Kidney tubule cell (primary cell): Measurements from ENCODE around the gene CD44.

Source experiments
- DNase-seq: peaks from one replicate; pipeline ENCODE4 v3.0.0-alpha.2; 2018; ENCODE audit warnings: low spot score

The CD44 gene

DNA sequence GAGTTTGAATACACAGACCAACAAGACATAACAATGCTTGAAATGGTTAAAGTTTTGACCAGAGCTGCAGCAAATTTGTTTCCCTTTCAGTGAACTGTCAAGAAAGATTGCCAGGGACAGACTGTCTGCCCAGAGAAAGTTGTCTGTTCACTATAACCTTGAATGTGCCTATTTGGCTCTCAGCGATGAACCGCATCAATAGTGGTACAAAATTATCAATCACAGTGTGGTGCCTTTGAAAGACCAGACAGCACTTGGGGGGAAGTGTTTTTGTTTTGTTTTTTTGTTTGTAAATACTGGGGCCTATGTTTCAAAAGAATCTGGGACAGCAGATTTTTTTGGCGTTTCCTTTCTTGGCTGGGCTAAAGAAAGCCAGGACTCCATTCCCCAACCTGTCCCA is 123.1 kb downstream of the CD44 start:
- no peak for DNase-seq

DNA sequence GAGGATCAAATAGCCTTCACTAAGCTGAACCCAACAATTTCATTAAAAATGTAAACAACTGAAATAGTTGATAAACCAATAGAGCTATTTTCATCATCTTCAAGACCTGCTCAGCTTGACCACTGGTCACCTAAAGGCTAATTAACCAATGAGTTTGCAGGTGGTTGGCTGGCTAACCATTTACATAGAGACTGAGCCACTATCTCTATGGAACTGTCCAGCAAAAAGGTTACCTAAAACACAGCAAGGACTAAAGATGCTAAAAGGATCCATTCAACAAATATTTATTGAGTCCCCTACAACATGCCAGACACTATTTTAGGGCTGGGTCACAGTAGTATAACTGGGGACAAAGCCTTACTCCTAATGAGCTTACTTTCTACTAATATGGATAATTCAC is 123.8 kb downstream of the CD44 start:
- no peak for DNase-seq

DNA sequence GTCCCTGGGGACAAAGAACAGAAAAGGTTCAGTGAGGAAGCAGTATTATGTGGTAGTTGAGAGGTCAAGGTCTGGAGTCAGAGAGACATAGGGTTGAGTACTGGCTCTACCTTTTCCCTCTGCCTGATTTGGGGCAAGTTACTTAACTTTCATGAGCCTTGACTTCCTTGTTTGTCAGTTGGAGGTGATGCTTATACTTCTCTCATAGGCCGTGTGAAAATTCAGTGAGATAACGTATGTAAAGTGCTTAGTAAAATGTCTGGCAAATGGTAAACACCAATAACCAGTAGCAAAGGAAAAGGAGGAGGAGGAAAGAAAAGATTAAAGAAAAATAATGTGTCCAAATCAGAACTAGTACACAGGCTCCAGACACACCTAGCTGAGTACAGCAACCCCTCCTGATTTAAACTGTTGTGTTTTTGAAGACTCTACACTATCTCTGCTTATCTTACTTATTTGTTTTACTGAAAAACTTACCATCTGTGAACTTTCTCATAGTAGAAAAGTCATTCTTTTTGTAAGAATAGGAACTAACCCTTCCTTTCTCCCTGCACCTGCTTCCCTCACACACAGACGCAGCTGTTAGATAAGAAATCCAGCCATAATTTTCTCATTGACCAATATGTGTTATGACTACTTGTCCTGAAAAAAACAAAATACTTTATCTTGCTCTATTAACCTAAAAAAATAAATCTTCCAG is 126.9 kb downstream of the CD44 start:
- DNase-seq, result no peak

DNA sequence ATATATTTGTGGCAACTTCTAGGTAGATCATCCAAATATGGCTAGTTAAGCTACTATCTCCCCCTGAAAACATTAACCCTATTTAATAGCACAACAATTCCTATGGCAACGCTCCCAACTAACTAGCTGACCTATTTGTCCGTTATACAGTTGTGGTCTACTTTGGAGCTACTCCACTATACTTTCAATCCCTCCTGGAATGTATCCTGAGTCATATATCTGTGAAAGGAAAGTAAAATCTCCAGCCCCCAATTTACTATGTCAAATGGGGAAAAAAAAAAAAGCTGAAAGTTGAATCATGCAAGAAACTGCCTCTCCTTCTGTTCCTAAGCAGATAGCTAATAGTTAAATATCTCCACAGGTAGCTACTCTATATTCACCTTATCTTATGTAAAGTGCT is 128.5 kb downstream of the CD44 start:
- DNase-seq, result peak; percentile 73

DNA sequence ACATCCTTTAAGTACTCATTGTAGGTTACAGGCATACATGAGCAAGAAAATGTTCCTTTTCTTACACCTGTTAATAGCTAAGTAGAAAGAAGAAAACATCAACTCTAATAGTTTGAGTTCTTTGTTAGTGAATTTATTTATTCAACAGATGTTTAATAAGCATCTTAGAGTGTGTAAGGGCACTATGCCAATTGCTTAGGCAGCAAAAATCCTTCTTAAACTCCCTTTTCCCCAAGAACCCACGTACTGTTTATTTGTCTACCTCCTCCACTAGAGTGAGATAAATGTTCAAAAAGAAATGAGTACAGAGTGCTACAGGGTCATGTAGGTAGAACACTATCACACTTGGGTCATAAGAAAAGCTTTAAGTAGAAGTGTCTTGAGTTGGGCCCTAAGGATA is 131.4 kb downstream of the CD44 start:
- no peak for DNase-seq

DNA sequence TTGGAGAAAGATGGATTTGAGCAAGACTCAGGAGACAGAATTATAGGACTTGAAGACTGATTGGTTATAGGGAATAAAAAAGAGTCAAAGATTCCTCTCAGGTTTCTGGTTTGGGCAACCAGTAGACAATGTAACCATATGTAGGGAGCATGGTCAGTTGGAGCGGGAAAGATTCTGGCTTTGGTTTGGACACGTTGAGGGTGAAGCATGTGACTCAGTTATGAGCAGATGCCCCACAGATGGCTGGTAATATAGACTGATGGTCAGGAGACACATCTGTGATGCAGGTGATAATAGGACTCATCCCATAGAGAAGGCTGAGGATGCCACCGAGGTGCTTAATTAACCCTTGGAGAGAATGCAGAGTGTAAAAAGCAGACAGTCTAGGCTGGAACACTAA is 132.1 kb downstream of the CD44 start:
- DNase-seq, result no peak

DNA sequence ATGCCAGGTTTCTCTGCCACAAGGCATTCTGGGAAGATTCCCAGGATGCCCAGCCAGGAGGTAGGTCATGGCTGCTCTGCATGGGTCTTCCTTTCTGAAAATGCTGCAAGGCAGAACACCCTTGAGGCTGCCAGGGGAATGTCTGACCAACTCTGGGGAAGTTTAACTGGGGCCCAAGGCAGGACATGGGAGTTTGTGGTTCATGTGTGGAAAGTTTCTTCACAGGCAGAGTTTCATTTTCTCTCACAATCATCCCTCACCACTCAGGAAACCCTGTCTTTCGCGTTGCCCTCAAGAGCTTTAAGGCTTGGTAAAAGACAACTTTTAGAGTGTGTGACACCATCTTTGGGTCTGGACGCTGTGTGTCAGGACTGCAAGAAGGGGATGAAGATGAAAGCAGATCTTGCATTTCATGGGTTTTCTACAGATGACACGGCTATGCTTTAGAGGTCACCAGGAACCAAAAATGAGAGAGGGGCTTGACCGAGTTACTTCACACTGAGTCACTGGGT is 133.5 kb downstream of the CD44 start:
- DNase-seq, result no peak

DNA sequence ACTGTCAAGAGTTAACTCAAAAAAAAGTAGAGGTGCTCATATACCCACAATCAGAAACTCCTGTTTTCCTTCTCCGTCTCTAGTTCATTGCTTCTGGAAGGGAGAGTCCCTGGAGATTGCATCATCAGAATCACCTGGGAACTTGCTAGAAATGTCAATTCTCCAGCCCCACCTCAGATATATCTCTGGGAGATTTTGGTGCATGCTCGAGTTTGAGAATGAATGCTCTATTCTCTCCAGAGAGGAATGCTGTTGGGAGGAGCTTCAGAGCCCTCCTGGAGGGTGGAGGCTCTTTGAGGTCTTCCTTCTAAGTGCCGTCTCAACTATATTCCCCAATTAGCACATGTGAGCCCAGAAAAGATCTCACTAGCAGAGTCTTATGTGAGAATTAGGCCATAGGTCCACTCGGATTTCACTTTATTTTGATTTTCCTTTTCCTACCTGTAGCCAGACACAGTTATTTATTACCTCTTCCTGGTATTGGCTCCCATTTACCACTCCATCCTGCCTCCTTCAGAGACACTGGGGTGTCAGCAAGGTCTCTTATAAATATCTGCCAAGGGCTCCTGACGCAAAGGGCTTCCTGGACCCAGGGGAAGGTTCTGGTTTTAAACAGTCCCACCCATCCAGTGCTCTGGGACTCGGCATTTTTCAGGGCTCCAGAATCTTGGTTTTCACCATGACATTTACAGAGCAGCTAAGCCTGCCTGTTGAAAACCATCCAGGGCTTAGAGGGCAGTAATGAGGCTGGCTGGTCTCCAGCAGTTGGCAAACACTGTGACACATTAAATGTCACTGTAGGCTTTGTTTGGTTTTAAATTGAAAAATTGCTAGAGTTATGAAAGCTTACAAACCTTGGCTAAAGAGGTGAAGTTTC is 136.2 kb downstream of the CD44 start:
- DNase-seq, result peak; percentile 40

DNA sequence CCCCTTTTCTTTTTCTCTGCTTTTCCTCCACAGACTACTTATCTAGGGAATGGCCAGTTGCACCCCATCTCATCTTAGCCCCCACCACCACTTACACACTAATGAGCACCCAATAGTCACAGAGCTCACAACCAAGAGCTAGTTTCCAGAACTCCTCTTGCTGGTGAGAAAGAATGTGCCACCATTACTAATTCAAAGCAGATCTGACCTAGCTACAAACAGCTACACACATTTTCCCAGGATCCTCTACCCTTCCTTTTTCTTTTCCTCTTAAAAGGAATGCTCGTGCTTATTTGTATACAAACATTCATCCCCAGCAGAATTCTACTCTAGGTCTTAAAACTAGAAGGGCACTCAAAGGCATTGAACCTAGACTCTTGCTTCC is 136.8 kb downstream of the CD44 start:
- DNase-seq, result no peak

DNA sequence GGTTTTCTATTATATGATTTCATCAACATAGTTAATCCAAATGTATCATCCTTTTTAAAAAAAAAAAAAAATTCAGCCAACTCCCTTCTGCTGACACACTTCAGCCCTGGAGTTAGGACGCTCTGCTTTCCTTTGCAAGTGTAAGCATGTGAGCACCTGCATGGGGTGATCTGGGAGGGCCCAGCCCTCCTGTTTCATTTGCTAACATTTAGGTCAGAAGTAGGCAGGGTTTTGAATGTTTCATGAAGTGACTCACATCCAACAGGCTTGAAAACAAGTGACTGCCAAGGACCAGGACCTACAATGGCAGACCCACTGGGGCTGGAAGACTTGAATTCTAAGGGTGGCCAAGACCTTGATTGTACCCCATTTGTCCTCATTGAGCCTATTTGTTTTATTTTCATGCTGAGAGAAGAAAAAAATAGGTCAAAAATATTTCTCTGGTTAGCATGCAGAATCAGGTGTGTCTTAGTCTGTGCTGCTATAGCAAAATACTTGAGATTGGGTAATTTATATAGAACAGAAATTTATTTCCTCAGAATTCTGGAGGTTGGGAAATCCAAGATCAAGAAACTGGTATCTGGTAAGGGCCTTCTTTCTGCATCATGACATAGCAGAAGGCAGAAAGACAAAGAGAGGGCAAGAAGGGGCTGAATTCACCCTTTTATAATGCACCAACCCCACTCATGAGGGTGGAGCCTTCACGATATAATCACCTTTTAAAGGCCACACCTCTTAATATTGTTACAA is 137.6 kb downstream of the CD44 start:
- peak; percentile 84 for DNase-seq

DNA sequence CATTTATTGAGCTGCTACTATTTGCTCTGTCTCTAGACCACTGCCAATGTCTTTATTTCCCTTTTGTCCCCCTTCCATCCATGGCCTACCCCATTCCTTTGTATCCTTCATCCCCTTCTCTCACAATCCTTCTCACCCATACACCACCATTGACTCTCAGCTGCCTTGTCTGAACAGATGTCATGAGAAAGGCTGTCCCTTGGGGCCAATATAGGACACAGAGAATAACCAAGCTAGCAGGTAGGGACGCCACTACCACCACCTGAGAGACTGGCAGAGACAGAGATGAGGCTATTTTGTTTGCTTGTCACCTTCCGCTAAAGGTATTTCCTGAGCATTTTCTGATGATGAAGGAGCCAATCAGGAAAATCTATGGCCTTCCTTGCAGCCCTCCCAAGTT is 138.9 kb downstream of the CD44 start:
- DNase-seq, result no peak

DNA sequence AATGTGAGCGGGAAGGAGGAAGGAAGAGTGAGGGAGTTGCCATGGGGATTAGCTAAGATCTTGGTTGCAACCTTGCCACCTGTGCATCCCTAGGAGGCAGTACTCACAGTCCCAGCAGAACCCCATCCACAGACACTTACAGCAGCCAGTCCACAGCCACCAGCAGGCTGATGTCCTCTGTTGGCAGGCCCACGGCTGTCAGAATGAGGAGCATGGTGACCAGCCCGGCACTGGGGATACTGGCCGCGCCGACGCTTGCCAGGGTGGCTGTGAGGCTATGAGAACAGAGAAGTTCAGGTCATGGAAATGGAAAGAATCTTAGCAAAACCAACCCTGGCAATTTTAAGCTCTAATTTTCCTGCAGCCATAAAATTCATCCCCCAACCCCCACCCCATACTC is 141.8 kb downstream of the CD44 start:
- no peak for DNase-seq

DNA sequence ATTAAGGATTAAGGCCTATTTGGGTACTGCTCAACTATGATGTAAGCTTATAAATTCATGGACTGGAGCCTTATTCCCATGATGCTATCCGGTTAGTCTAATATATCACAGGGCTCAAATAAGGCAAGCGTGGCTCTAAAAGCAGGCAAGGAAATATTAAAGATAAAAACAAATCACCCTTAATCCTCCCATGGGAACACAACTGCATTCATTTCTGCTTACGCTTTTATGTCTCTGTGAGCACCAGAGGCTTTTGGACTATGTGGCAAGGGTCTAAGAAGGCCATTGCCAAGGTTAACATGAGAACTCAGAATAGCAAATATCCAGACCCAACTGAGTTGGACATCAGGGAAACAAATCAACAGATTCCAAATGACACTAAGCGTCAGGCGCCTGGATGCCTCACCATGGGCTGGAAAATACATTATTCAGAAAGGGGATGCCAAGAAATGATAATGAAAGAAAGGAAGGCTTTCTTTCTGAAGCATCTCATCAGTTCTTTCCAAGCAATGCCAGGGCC is 142.3 kb downstream of the CD44 start:
- no peak for DNase-seq
